CD4-positive, alpha-beta T cell treated with Interleukin-17A for 4 hours (primary cell): Measurements from ENCODE around the gene CD244.
A peak's percentile ranks its signal among the peaks of the same experiment; 100 is the strongest.
"Not testable (repeated sequence)": the region's sequence is repeated elsewhere in the genome, so short reads cannot be mapped to it uniquely, and the experiment has no call there.

Source experiments
- DNase-seq: peaks from one replicate; pipeline ENCODE4 v3.0.0-alpha.2; 2020; ENCODE audit warnings: mixed read lengths

CD244 gene

GRCh38 chr1:160808289-160808688 lies 54.4 kb downstream of the CD244 start:
- no peak for DNase-seq

GRCh38 chr1:160807738-160808137 lies 54.9 kb downstream of the CD244 start:
- no peak for DNase-seq

- no peak for DNase-seq
These were observed 55.4 kb downstream of the CD244 start for GRCh38 chr1:160807247-160807646.

- DNase-seq = no peak
These were observed 55.9 kb downstream of the CD244 start for GRCh38 chr1:160806784-160807183.

- no peak for DNase-seq
These were observed 56.5 kb downstream of the CD244 start for GRCh38 chr1:160806109-160806665.

- DNase-seq = no peak
These were observed 60.7 kb downstream of the CD244 start for GRCh38 chr1:160801836-160802580.

- DNase-seq = peak; percentile 21
These were observed 61.9 kb downstream of the CD244 start for GRCh38 chr1:160800645-160801408.

GRCh38 chr1:160800142-160800541 lies 62.5 kb downstream of the CD244 start:
- DNase-seq = no peak

- no peak for DNase-seq
These were observed 63.0 kb downstream of the CD244 start for GRCh38 chr1:160799641-160800040.

GRCh38 chr1:160798439-160798838 lies 64.2 kb downstream of the CD244 start:
- DNase-seq = no peak

- peak; percentile 80 for DNase-seq
These were observed 64.8 kb downstream of the CD244 start for GRCh38 chr1:160797861-160798273.

GRCh38 chr1:160797271-160797709 lies 65.4 kb downstream of the CD244 start:
- DNase-seq = peak; percentile 32

- DNase-seq = peak; percentile 84
These were observed 66.7 kb downstream of the CD244 start, which contains the start of gene LY9 for GRCh38 chr1:160795951-160796383. LY9 (plus strand) TSS chr1:160796174; CDS start chr1:160796188, 14 bp downstream.

GRCh38 chr1:160794376-160794775 lies 68.3 kb downstream of the CD244 start:
- no peak for DNase-seq

- no peak for DNase-seq
These were observed 72.7 kb downstream of the CD244 start for GRCh38 chr1:160789702-160790611.

GRCh38 chr1:160789051-160789701 lies 73.5 kb downstream of the CD244 start:
- DNase-seq = no peak

- not testable (repeated sequence) for DNase-seq
These were observed 79.5 kb downstream of the CD244 start for GRCh38 chr1:160782988-160783765.

GRCh38 chr1:160781914-160782689 lies 80.6 kb downstream of the CD244 start:
- no peak for DNase-seq

- no peak for DNase-seq
These were observed 81.4 kb downstream of the CD244 start for GRCh38 chr1:160781186-160781766.

- DNase-seq = no peak
These were observed 82.3 kb downstream of the CD244 start for GRCh38 chr1:160780398-160780755.
